Measurements from ENCODE around the gene TCF15. TPM values are rescaled to one million over a fixed set of nuclear protein-coding genes. Genes with fewer than 3 reads are reported as not detected.

Gene TCF15
- total and polyA plus RNA-seq, 4 donors: not detected

GRCh38 chr20:655726-656624 is 45.9 kb upstream of the TCF15 start:
- Histone ChIP-seq H3K9ac (ENCODE audit: low read depth in 1 of 2, low read length in 2 of 2) (no peak overlapping the region), H3K4me3 (ENCODE audit: low read depth in 1 of 3, low read length in 3 of 3) (no peak overlapping the region), H3K27ac (ENCODE audit: low read depth in 1 of 2, low read length in 2 of 2) (no peak overlapping the region), H3K9me3 (ENCODE audit: control insufficient read depth in 4 of 4, low read length in 3 of 4) (no peaks in the 10 kb centered on the region), H3K4me1 (ENCODE audit: control insufficient read depth in 4 of 4, insufficient read depth in 4 of 4, low read length in 3 of 4) (peaks cover 5 to 20% (median 11%) of the 10 kb centered on the region in 4 donors), H3K27me3 (ENCODE audit: control insufficient read depth in 4 of 4, insufficient read depth in 4 of 4, low read length in 3 of 4) (no peaks in the 10 kb centered on the region), H3K36me3 (ENCODE audit: control insufficient read depth in 4 of 4, insufficient read depth in 3 of 4, low read depth in 1 of 4, low read length in 3 of 4) (no peaks in the 10 kb centered on the region)
- DNase-seq (ENCODE audit: low spot score): no peak
- TF ChIP-seq NR2F2 (IDR thresholded peaks at IDR 0.05) (no peak), HNF4G (IDR thresholded peaks at IDR 0.05) (no peak), RAD21 (IDR thresholded peaks at IDR 0.05) (no peak), MAX (IDR thresholded peaks at IDR 0.05) (no peak), GABPA (IDR thresholded peaks at IDR 0.05 in 1 of 2, conservative IDR thresholded peaks at IDR 0.05 in 1 of 2) (no peak), YY1 (IDR thresholded peaks at IDR 0.05) (no peak), SP1 (IDR thresholded peaks at IDR 0.05) (no peak), RXRA (IDR thresholded peaks at IDR 0.05) (no peak), JUND (IDR thresholded peaks at IDR 0.05) (no peak), FOXA1 (IDR thresholded peaks at IDR 0.05) (no peak), TAF1 (conservative IDR thresholded peaks at IDR 0.05) (no peak), CTCF (IDR thresholded peaks at IDR 0.05; ENCODE audit: low read depth, low read length, missing input control) (no peak), FOXA2 (IDR thresholded peaks at IDR 0.05) (no peak)
- TF ChIP-seq, protein P1, sequence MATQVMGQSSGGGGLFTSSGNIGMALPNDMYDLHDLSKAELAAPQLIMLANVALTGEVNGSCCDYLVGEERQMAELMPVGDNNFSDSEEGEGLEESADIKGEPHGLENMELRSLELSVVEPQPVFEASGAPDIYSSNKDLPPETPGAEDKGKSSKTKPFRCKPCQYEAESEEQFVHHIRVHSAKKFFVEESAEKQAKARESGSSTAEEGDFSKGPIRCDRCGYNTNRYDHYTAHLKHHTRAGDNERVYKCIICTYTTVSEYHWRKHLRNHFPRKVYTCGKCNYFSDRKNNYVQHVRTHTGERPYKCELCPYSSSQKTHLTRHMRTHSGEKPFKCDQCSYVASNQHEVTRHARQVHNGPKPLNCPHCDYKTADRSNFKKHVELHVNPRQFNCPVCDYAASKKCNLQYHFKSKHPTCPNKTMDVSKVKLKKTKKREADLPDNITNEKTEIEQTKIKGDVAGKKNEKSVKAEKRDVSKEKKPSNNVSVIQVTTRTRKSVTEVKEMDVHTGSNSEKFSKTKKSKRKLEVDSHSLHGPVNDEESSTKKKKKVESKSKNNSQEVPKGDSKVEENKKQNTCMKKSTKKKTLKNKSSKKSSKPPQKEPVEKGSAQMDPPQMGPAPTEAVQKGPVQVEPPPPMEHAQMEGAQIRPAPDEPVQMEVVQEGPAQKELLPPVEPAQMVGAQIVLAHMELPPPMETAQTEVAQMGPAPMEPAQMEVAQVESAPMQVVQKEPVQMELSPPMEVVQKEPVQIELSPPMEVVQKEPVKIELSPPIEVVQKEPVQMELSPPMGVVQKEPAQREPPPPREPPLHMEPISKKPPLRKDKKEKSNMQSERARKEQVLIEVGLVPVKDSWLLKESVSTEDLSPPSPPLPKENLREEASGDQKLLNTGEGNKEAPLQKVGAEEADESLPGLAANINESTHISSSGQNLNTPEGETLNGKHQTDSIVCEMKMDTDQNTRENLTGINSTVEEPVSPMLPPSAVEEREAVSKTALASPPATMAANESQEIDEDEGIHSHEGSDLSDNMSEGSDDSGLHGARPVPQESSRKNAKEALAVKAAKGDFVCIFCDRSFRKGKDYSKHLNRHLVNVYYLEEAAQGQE (IDR thresholded peaks at IDR 0.05): no peak
- TF ChIP-seq, protein P2, sequence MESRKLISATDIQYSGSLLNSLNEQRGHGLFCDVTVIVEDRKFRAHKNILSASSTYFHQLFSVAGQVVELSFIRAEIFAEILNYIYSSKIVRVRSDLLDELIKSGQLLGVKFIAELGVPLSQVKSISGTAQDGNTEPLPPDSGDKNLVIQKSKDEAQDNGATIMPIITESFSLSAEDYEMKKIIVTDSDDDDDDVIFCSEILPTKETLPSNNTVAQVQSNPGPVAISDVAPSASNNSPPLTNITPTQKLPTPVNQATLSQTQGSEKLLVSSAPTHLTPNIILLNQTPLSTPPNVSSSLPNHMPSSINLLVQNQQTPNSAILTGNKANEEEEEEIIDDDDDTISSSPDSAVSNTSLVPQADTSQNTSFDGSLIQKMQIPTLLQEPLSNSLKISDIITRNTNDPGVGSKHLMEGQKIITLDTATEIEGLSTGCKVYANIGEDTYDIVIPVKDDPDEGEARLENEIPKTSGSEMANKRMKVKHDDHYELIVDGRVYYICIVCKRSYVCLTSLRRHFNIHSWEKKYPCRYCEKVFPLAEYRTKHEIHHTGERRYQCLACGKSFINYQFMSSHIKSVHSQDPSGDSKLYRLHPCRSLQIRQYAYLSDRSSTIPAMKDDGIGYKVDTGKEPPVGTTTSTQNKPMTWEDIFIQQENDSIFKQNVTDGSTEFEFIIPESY (IDR thresholded peaks at IDR 0.05): no peak
- 78% methylated on average over 11 of the region's 11 CpGs for WGBS

- Histone ChIP-seq H3K9me3 (ENCODE audit: control insufficient read depth in 4 of 4, low read length in 3 of 4) (no peaks in the 10 kb centered on the region), H3K9ac (ENCODE audit: low read depth in 1 of 2, low read length in 2 of 2) (no peak overlapping the region), H3K27me3 (ENCODE audit: control insufficient read depth in 4 of 4, insufficient read depth in 4 of 4, low read length in 3 of 4) (no peaks in the 10 kb centered on the region), H3K36me3 (ENCODE audit: control insufficient read depth in 4 of 4, insufficient read depth in 3 of 4, low read depth in 1 of 4, low read length in 3 of 4) (no peaks in the 10 kb centered on the region), H3K4me1 (ENCODE audit: control insufficient read depth in 4 of 4, insufficient read depth in 4 of 4, low read length in 3 of 4) (peaks cover 5 to 20% (median 11%) of the 10 kb centered on the region in 4 donors), H3K27ac (ENCODE audit: low read depth in 1 of 2, low read length in 2 of 2) (no peak overlapping the region), H3K4me3 (ENCODE audit: low read depth in 1 of 3, low read length in 3 of 3) (no peak overlapping the region)
- 93% methylated on average over 3 of the region's 3 CpGs for WGBS
- TF ChIP-seq EGR1 (IDR thresholded peaks at IDR 0.05; ENCODE audit: low read depth in 2 of 2) (no peak), FOXA1 (IDR thresholded peaks at IDR 0.05) (no peak), GABPA (IDR thresholded peaks at IDR 0.05 in 1 of 2, conservative IDR thresholded peaks at IDR 0.05 in 1 of 2) (no peak), TAF1 (conservative IDR thresholded peaks at IDR 0.05) (no peak), SP1 (IDR thresholded peaks at IDR 0.05) (no peak), HNF4G (IDR thresholded peaks at IDR 0.05) (no peak), YY1 (IDR thresholded peaks at IDR 0.05) (no peak), FOXA2 (IDR thresholded peaks at IDR 0.05) (no peak), NR2F2 (IDR thresholded peaks at IDR 0.05) (no peak)
- TF ChIP-seq, protein P1 (IDR thresholded peaks at IDR 0.05): no peak
- TF ChIP-seq, protein P2 (IDR thresholded peaks at IDR 0.05): no peak
- no peak for DNase-seq (ENCODE audit: low spot score)
Observed at GRCh38 chr20:654417-654750, 44.3 kb upstream of the TCF15 start.
